GM18951 (cell line): Measurements from ENCODE around the gene PNMA8A.

Experiments
- POLR2A ChIP-seq: IDR thresholded peaks from 4 replicates; pipeline ENCODE4 v1.6.1; 2011; ENCODE audit warnings: mild to moderate bottlenecking; ENCODE audit not compliant: insufficient read length, insufficient read depth; ENCODE audit errors: extremely low read depth
- in situ Hi-C: fragments of 300-500 bp; cut with MboI; formaldehyde crosslinking; loops from one replicate; pipeline ENCODE4 v1.12.0; 2022; ENCODE audit warnings: low sequenced_read_pairs, mixed read lengths, inconsistent platforms; ENCODE audit not compliant: unreplicated experiment

PNMA8A gene

GRCh38 chr19:46486358-46486757, 15.0 kb upstream of the PNMA8A start:
- no peak for TF ChIP-seq POLR2A

DNA sequence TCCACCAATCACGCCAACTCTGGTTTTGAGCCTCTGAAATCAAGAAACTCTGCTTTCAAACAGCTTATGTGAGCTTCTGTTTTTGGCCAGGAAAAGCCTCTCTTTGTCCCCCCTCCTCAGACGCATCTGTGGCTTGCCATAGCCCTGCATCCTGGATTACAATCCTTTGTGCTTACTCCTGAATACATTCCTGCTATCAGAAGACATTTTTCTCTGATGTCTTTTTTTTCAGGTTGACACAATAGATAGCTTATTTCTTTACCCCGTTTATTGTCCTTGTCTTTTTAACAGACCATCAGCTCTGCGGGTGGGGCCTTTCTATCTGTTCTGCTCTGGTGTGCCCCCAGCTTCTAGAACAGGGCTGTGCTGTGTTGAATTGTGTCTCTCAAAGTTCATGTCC, 13.3 kb upstream of the PNMA8A start:
- no peak for TF ChIP-seq POLR2A
- in situ Hi-C loops = loop anchor here (5.0 kb wide), 2 partner anchors 77 to 202 kb away; no protein-coding TSS in a partner anchor

More at GRCh38 chr19:46486358-46486757, 15.0 kb upstream of the PNMA8A start:
- in situ Hi-C loops = loop anchor here (5.0 kb wide), 2 partner anchors 79 to 204 kb away; no protein-coding TSS in a partner anchor

DNA sequence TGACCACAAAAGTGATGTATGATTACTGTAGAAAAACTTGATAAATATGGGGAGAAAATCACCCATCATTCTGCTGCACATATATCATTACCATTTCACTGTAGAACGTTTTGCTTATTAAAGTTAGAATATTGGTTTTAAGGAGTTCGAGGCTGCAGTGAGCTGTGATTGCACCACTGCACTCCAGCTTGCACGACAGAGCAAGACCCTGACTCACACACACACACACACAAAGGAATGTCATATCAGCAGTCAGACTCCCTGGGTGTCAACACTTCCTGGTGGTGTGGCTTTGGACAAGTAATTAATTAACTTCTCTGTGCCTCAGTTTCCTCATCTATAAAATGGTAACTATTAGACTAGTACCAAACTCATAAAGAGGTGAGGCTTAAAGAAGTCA, 11.3 kb upstream of the PNMA8A start:
- no peak for TF ChIP-seq POLR2A
- in situ Hi-C loops = no loop called here

- in situ Hi-C loops = no loop called here
These were observed 10.6 kb upstream of the PNMA8A start for GRCh38 chr19:46481947-46482346.

GRCh38 chr19:46481223-46481848, 10.0 kb upstream of the PNMA8A start:
- no peak for TF ChIP-seq POLR2A
- in situ Hi-C loops = no loop called here

More at GRCh38 chr19:46481947-46482346, 10.6 kb upstream of the PNMA8A start:
- no peak for TF ChIP-seq POLR2A

GRCh38 chr19:46480415-46480814, 9.1 kb upstream of the PNMA8A start:
- TF ChIP-seq POLR2A = no peak
- in situ Hi-C loops = no loop called here

DNA sequence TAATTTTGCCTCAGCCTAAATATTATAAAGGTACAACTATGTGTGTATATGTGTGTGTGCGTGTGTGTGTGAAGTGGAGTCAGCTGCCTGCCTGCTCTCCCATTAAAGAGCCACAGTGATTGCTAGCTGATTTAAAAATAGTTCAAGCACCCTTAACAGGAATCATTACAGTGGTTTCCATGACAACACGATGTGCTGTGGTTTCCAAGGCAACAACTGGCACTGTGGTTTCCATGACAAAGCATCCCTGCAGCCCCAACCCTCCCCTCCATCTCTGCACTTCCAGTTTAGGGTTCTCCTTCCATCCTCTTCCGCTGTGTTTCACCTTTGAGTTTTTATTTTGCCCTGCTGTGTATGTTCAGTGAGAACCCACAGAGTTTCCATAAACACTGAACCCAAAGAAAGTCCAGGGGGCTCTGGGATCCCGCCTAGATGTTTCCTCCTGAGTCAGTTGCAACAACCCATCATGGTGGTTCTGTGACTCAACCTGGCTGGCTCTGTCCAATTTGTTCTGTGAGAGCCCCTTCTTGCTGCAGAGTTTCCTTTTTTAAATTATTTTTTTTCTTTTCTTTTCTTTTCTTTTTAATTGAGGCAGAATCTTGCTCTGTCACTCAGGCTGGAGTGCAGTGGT, 7.1 kb upstream of the PNMA8A start:
- in situ Hi-C loops = no loop called here
- no peak for TF ChIP-seq POLR2A

- TF ChIP-seq POLR2A = no peak
- in situ Hi-C loops = no loop called here
These were observed 4.6 kb upstream of the PNMA8A start for GRCh38 chr19:46475986-46476385.

- no peak for TF ChIP-seq POLR2A
- in situ Hi-C loops = no loop called here
These were observed 2.8 kb upstream of the PNMA8A start for GRCh38 chr19:46474211-46474610.

GRCh38 chr19:46472592-46472991, 1.2 kb upstream of the PNMA8A start:
- TF ChIP-seq POLR2A = no peak
- in situ Hi-C loops = no loop called here

DNA sequence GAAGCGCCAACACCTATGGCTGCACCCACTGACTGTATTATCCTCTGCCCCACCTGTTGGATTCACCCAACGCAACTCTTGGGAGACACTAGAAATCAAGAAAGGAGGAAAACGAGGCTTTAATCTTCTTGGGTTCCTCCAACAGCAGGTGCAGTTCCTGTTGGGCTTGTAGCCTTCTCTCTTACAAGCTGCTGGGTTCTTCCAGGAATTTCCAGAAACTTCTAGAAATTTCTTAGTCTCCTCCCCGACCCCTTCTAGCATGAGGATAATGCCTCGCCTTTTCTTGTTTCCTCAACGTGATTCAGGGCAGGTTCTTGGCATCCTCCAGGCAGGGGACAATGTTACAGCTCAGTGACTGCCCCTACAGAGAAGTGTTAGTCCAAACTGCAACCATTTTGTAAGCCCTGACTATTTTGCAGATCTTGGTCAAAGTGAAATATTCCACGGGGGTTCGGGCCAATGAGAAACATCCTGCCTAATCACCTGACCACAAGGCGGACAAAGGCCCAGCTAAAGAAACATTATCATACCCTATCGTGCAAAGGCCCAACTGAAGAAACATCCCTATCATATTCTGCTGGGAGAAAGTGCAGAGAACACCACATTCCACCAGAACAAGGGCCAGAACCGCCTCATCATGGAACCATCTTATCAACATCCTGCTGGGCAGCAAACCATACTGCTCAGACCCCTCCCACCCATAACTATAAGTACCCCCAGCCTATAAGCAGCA, 614 bp upstream of the PNMA8A start:
- in situ Hi-C loops = no loop called here
- no peak for TF ChIP-seq POLR2A

GRCh38 chr19:46470376-46470775, 987 bp downstream of the PNMA8A start:
- TF ChIP-seq POLR2A = no peak
- in situ Hi-C loops = no loop called here

- TF ChIP-seq POLR2A = no peak
- in situ Hi-C loops = no loop called here
These were observed 1.7 kb downstream of the PNMA8A start for GRCh38 chr19:46469541-46470185.
